CD4-positive, alpha-beta T cell treated with Interleukin-15 for 1 hour (primary cell): ENCODE results near the gene TMEM18.

Source experiments
- DNase-seq: peaks from one replicate; pipeline ENCODE4 v3.0.0-alpha.2; 2020

The TMEM18 gene

DNA sequence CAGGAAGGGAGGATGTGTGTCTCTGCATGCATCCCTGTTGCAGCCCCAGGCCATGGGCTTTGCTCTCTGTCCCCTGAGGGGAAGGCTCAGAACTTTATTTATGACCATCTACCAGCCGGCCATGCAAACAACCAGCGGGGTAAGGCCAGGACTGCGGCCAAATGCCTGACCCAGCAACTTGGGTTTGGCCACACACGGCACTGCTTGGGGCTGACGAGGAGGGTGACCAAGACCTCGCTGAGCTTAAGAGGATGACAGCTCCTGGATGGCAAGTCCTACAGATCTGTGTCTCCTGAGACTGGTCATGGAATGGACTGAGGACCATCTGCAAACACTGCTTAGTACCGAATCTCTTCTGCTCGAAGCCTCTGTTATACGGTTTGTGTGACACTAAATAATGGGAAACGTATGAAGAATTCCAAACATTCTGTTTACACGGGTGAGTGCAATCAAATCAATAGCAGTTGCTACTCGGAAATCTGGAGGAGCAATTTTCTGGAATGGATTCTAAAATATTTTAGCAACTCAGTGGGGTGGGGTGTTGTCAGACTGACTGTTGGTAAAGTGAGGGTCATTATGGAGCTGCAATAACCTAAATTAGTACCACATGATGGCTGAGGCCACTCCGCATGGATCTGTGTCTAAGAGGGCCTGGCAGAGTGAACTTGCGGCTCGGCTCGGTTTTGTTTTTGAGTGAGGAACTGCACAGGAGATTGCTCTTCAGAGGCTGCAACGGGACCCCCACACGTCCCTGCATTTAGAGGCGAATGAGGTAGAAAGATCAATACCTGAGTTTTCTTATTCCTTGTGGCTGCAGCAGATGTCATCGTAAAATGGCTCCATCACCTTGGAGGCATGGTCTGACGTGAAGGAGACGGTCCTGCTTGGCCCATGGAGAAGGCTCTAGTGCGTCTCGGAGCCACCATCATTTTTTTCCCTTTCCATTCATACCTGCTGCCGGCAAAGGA is 26.6 kb downstream of the TMEM18 start:
- no peak for DNase-seq

DNA sequence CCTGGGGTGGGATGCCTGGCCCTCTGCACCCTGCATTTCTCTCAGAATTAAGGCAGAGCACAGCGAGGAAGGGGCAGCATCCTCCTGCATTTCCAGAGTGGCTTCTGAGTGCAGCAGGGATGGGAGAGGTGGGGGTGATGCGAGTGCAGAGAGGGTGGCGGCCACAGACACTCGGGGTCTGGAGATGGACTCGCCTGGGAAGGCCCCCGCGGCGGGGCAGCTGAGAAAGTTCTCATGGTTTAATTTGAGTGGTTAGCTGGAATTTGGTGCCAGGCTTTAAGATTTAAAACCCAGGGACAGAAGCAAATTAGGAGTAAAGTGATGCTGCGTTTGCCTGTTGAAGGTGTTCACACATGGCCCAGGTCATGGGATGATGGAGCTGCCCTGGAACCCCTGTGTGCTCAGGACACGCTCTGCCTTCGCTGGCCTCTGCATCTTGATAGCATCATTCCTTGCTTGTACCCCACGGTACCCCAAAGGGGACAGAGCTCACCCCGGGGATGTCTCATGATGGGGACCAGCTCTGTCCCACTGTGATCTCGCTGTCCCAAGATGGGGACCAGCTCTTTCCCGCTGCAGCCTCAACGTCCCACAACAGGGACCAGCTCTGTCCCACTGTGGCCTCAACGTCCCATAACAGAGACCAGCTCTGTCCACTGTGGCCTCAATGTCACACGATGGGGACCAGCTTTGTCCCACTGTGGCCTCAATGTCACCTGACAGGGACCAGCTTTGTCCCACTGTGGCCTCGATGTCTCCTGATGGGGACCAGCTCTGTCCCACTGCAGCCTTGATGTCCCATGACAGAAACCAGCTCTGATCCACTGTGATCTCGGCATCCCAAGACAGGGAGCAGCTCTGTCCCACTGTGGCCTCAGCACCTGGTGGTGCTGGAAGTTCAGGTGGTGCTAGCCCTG is 27.5 kb downstream of the TMEM18 start:
- no peak for DNase-seq

DNA sequence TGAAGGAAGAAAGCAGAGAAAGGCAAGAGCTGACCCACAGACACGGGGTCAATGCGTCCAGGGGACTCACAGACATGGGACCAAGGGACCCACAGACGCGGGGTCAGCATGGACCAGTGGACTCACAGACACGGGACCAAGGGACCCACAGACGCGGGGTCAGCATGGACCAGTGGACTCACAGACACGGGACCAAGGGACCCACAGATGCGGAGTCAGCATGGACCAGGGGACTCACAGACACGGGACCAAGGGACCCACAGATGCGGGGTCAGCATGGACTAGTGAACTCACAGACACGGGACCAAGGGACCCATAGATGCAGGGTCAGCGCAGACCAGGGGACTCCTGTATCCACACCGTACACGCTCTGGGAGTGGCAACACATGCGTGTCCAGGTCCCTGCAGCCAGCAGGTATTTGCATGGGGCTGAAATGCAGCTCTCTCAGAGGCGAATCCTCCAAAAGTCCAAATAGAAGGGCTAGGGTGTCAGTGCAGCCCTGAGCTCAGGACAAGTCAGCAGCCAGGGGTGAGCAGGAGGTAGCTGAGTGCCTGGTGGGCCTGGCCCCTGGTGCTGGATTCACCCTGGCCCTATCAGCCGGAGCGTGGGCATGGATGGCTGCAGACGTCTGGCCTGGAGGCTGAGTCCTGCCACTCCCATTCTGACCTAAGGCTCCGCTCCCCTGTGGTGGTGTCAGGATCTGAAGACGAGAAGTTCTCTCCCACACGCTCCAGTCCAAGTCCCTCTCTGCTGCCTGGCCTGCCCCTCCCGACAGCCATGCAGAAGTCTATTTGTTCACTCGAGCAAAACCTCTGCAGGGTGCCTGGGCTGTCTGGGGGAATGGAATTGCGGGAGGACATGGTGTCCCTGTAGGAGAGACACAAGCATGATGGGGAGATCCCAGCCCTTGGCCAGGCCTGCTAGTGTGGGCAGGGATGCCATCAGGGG is 28.5 kb downstream of the TMEM18 start:
- no peak for DNase-seq

DNA sequence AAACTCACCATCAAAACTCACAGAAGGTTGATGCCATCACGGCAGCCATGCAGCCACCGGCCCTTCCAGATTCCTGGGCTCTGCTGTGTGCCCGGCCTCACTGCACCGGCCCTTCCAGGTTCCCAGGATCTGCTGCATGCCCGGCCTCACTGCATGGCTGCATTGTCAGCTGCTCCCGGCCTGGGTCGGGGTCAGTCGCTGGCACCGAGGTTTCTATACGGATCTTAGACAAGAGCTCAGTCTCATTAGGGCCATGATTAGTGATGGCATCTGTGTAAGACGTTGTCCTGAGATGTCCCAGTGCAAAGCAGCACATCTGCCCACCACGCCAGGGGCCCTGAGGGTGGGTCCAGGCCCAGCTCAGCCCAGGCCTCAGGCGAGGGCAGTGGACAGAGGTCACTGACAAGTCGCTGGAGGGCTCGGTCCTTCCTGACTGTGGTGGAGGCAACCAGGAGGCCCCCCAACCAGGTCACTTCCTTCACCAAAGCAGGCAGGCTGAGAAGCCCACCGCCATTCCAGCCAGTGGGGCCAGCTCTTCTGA is 29.4 kb downstream of the TMEM18 start:
- no peak for DNase-seq

DNA sequence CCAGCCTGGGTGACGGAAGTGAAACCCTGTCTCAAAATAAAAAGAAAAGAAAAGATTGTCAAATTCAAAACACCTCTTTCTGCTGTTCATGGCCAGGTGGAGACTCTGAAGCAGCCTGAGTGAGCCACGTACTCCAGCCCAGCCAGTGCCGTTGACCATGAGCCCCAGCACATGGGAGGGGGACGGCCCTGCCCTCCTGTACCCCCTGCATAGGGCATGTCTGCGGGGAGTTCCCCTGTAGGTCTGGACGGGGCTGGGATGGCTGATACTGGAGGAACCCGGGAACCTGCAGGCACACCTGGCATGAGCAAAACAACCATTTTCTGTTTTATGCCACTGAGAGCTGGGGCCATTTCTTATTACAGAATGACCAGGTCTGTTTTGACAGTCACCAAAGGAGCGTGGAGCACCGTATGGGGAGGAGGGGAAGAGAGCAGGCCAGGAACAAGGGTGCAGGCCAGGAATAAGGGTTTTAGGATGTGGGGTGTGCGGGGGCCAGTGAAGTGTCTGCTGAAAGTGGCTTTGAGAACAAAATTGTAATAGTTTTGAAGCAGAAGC is 30.1 kb downstream of the TMEM18 start:
- no peak for DNase-seq

DNA sequence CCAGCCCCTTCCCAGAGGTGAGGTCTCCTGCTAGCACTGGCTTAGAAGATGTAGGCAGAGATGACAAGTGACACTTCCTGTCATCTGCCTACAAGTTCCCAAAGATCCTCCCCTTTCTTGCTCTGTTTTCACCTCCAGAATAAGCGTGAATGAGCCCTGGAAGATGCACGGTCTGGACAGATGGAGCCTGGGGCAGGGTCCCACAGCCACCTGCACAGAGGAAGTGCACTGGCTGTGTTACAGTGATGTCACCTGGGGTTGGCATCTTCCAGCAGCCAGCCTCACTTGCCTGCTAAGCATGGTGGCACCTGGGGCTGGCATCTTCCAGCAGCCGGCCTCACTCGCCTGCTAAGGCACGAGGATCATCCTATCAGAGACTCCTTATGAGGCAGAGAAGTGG is 32.3 kb downstream of the TMEM18 start:
- DNase-seq: no peak

DNA sequence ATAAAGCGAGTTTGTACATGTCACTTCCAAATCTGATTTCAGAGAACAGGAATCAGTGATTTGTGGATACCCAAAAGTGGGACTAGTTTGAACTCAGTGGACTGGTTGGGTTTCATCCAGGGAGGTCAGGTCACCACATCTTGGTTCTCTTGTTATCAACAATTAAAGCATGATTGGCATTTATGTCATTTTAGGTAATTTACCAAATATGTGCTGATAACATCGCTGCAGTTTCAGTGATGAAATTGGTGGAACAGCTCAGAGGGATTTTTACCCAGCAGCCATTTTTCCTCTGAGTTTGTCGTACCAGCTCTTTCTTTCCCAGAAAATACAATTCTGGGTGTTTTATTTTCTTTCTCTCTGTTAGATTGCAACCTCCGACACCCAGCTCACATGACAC is 33.4 kb downstream of the TMEM18 start:
- no peak for DNase-seq

DNA sequence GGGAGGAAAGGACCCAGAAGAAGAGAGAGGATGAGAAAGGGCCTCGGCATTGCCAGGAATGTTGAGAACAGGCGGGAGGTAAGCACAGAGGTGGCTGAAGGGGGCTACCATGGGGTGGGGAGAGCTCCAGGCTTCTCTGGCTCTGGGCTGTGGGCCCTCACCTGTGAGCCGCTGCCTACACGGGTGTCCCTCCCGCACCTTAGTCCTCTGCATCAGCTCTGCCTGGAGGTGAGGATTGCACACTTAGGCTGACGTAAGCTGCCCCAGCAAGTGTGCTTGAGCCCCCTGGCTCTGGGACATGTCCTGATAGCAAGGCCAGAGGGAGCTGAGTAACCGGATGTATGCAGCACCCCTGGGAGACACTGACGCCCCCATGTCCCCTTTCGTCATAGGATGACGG is 33.9 kb downstream of the TMEM18 start:
- DNase-seq: no peak

DNA sequence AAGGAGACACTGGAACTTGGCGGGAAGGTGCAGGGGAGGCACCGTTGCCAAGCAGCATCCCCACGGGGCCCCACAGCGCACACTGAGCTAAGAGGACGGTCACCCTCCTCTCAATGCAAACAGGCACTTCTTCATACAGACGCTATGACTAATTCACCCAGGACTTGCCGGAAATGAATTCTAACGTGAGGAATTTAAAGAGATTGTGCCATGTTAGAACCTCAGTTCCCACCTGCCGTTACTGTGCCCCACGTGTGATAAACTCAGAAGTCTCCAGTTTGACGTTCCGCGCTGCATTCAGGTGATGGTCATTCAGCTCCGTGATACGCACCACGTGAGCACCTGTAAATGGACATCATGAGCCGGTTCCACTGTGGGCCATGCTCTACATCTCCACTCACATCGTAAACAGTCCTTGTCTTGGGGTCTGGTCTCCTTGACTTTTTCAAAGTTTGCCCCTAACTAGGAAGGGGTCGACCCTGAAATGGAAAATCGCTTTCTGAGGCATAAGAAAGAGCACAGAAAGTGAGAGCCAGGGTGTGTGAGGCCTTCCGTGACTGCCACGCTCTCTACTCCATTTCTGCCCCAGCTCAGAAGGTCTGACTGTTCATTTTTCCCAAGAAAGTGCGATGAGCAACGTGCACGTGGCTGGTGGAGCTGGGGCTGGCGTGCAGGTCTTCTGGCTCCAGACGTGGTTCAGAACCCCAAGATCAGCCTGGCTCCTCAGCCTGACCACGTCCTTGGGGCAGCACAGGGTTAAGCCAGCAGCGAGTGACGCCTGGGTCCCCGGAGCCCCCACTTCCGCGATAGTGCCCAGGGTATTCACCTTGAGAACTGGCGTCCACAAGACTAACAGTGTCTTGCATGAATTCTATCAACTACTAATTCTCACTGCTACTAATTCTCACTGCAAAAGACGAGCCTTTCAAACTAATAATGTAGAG is 35.1 kb downstream of the TMEM18 start:
- no peak for DNase-seq

DNA sequence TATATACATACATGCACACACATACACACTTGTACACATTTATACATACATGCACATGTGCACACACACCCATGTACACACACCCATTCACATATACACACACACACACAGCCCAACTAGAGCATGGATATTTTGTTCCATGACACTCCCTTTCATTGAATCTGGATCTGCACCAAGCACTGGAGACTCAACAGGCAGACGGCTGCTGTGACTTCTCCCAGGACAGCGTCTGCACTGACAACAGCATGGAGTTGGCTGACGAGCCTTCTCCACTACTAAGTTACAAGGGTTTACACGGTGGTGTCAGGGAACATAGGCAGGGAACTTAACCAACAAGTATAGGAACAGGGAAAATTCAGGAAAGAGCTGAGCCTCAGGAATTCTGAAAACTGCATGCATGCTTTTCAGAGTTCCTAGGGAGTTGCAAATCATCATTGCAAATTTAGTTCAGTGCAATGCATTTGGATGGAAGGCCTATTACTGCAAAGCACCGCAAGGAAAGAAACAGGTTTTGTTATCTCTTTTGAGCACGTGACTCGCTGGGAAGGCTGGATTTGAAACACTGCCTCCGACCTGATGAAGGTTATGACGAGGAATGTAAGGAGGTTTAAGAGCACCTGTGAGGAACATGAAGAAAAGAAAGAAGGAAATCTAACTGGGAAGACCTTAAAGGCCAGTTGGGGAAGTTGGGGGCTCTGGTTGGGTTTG is 35.9 kb downstream of the TMEM18 start:
- no peak for DNase-seq

DNA sequence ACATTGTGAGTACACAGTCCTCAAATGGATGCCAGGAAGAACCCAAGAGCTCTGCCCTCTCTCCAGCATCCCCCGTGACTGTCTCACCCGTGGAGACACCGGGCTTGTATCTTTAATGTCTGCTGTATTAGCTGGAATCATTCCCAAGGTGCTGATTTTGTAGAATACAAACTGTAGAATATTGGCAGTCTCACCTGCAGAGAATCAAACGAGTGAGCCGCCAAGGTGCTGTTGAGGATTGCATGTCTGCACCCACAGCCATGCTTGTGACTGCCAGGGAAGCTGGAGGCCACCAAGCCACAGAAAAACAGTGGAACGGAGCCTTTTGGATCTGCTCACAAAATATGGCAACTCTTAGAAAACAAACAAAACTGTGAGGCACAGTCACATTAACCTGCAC is 37.5 kb downstream of the TMEM18 start:
- DNase-seq: no peak

DNA sequence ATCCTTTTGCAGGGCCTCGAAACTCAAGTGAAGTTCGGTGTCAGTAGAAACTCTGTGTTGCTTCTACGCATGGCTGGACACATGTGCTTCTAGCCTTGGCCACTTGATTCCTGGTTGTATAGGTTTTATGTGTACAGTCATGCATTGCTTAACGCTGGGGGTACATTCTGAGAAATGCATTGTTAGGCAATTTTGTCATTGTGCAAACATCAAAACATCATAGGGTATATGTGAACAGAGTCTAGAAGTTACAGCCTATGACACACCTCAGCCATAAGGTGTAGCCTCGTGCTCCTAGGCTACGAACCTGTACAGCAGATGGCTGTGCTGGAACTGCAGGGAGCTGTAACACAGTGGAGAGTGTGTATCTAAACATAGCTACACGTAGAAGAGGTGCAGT is 39.4 kb downstream of the TMEM18 start:
- no peak for DNase-seq

DNA sequence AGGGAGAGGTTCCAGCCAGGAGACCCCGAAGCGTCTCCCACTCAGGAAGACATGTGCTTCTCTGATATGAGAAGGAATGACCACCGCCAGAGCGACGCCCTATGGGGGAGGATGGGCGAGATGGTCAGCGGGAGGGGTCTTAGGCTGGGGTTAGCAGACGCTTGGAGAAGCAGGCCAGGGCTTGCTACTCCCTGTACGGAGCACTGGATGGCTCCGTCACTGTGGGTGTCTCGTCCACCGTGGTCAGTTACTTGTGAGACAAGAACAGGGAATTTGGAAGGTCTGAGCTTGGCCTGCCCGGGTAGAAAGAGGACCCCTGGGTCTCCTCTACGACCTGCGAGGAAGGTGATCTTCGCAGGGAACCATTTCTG is 39.8 kb downstream of the TMEM18 start:
- DNase-seq: no peak

DNA sequence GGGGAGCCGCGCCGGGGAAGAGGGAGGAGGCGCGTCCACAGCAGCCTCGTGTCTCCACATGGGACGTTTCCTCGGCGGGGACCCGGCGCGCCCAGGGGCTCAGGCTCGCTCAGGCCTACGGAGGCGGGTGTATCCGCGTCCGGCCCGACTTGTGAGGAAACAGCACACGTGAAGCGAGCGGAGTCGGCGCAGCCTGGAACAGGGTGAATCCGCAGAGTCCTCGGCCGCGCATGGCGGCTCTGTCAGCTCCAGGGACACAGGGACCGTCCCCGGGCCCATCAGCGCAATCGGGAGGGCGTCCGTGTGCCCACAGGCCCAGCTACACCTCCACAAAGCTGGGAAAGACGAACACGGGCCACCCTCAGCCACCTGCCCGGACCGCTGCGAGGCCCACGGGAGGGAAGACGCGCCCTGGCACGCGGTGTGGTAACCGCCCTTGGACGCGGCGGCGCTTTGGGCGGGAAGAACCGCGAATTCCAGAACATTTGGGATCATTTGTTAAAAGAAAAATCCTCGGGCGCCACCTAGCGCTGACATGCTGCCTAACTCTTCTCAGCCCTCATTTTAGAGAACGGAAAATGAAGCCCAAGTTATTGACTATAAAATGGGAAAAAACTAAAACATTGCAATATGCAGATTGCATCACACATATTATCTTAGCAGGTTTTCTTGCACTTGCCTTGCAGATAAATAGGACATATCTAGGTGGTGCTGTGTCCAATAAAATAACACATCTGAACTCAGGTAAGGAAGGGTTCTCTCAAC is 40.4 kb downstream of the TMEM18 start:
- no peak for DNase-seq

DNA sequence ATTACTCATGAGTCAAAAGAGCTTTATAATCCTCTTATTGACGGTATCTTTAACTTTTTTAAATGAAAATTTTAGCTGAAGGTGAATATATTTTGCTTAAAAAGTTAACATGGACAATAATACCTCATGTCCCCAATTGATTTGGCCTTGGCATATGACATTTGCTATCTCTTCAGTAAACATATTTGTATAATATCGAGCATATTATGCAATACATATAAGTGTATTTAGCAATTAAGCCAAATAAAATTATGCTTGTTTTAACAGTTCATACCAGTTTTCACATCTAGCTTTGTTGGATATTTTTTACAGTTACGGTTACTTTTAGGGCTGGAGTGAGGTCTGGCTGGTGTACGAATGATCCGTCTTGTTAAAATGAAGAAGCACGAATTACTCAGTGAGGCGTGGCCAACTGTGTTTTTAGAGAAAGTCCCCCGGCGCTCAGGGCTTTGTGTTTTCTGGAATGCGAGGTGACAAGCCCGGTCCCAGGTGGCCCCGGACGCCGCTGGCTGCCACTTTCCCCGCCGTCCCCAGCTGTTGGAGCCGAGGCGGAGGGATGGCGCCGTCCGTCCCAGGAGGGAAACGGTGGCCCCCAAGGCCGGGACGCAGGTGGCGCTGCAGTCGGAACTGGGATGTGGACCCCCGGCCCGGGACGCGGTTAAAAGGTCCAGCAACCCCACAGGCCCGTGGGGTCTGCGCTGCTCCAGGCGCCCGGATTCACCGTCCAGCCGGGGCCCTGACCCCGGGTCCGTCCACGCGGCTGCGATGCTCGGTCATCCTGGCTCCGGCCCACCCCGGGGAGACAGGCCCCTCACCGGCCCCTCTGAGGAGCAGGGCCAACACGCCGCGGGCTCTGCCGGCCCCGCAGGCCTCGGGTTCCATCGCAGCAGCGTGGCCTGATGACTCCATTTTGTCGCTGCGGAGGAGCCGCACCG is 41.3 kb downstream of the TMEM18 start:
- no peak for DNase-seq

DNA sequence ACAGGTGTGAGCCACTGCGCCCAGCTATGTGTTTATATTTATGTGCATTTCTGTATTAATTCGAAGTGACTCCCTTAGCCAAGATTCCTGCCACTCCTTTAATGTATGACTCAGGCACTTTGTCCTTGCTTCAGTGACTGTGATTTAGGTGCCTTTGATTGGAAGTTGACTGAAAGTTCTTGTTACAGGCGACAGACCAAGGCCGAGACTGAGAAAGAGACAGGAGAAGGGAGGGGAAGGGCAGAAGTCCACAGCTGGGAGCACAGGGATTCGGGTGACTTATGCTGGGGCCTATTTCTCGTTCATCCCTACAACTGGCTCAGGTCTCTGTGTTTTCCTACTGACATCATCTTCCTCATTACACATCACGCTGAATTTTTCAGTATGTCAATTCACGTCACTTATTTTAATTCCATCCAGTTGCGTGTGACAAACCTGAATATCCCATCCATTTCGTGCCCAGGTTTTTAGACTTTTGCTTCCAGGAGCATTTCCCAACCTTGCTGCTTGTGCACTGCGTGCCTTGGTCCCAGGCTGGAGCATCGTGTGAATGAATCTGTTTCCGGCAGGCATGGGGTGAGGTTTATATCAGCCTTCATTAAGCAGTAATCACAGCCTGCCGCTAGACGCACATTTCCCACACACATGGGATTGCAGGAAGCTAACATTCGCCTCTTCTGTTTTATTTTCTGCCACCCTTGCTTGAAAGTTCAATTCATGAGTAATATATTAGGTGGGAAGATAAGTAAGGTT is 42.4 kb downstream of the TMEM18 start:
- no peak for DNase-seq

DNA sequence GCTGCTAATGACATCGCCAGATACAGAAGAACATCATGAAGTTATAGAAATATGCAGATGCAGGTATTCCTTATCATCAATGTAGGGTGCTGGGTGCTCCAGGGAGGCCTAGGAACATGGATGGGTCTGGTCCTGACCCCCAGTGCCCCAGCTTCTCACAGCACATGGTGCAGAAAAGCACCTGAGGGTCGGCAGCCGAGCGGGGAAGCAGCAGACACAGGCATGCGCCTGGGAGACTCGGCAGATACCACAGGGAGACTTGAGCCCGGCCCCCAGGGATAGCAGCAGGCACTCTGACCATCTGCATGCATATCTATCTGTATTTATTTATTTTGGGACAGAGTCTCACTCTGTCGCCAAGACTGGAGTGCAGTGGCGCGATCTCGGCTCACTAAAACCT is 43.2 kb downstream of the TMEM18 start:
- DNase-seq: no peak
